ENCODE data around the gene CEACAM7.

GRCh38 chr19:41694196-41694595 is 6.1 kb upstream of the CEACAM7 start:
- no peak for TF ChIP-seq BHLHE40 (IDR thresholded peaks at IDR 0.05; ENCODE audit: borderline replicate concordance in 1 of 2, low read depth in 2 of 2, low read length in 1 of 2)
- no peak for TF ChIP-seq POLR2A (IDR thresholded peaks at IDR 0.05; ENCODE audit: low read depth, low read length)
- no peak for TF ChIP-seq FOS (IDR thresholded peaks at IDR 0.05; ENCODE audit: borderline replicate concordance, extremely low read depth, insufficient read length)
- TF ChIP-seq CREB1 (IDR thresholded peaks at IDR 0.05; ENCODE audit: low read depth): no peak
- no peak for TF ChIP-seq CTCF (IDR thresholded peaks at IDR 0.05 in 2 of 3, conservative IDR thresholded peaks at IDR 0.05 in 1 of 3; ENCODE audit: control insufficient read depth in 2 of 3, extremely low read depth in 1 of 3, insufficient read depth in 1 of 3, low read depth in 3 of 3, low read length in 3 of 3)
- no peak for TF ChIP-seq ZNF384 (IDR thresholded peaks at IDR 0.05; ENCODE audit: borderline replicate concordance, low read depth, low read length)
- TF ChIP-seq ELK1 (IDR thresholded peaks at IDR 0.05; ENCODE audit: low read depth, low read length): no peak
- no peak for TF ChIP-seq SIX5 (IDR thresholded peaks at IDR 0.05; ENCODE audit: low read depth, low read length, severe bottlenecking)
- TF ChIP-seq SRF (IDR thresholded peaks at IDR 0.05; ENCODE audit: low read depth in 2 of 2, low read length in 2 of 2): no peak
- no peak for TF ChIP-seq USF2 (IDR thresholded peaks at IDR 0.05; ENCODE audit: borderline replicate concordance, low read depth, low read length)
- no peak for TF ChIP-seq EP300 (IDR thresholded peaks at IDR 0.05; ENCODE audit: borderline replicate concordance in 1 of 2, control insufficient read depth in 1 of 2, low read depth in 2 of 2, low read length in 2 of 2)
- no peak for TF ChIP-seq LARP7 (IDR thresholded peaks at IDR 0.05)
- TF ChIP-seq IRF3 (IDR thresholded peaks at IDR 0.05): no peak
- TF ChIP-seq ZNF207 (IDR thresholded peaks at IDR 0.05; ENCODE audit: borderline replicate concordance): no peak
